DMS153 (cell line): Measurements from ENCODE around the gene ERO1B.
A peak's percentile ranks its signal among the peaks of the same experiment; 100 is the strongest.

Source experiments
- DNase-seq: peaks from one replicate; lab custom pipeline; 2025; lab: John Stamatoyannopoulos, UW

The ERO1B gene

DNA sequence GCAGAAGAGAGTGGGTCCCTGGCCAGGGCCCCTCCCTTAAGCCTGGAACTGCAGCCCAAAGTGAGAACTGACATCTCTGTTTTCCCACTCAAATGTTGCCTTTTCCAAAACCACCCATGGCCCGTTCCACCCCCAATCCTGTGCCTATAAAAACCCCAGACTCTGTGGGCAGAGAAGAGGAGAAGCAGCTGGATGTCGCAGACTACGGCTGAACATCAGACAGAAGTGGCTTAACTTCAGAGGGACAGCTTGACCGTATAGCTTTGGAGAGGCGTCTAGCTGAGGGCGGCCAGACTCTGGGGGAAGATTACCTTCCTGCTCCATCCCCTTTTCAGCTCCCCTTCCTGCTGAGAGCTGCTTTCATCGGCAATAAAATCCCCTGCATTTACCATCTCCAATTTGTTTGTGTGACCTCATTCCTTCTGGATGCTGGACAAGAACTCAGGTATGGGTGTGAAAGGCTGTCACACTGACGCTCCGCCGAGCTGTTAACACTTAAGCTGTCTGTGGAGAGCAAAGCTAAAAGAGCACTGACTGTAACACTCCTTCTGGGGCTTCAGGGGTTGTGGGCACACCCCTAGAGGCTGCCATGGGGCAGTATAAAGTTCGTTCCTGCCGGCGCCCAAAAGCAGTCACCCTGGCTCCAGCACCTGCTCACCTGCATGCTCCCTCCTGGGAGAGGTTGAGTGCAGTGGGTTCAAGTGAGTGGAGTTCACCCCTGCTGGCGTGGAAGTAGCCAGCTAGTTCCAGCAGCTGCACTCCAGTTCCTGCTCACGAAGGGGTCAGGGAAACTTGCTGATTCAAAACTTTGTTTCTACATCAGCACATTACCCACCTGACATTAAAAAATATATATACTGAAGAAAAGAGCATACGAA lies 19.6 kb upstream of the ERO1B start:
- peak; percentile 15 for DNase-seq

DNA sequence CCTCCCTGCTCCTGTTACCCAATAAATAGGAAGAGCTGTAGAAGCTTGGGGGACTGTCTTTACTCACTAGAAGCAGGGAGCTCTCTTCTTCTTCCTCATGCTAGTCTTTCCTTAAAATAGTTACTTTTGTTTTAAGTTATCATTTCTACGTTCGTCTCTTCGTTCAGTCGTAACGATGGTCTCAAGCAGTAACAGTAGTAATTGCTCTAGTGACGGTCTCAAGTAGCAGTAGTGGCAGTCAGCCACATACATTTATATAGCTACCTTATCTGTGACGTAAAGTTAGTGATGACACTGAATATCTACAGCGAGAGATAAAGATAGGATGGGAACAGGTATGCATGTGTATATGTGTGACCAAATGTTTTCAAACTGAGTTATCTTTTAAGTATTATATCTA lies 15.4 kb upstream of the ERO1B start:
- no peak for DNase-seq

DNA sequence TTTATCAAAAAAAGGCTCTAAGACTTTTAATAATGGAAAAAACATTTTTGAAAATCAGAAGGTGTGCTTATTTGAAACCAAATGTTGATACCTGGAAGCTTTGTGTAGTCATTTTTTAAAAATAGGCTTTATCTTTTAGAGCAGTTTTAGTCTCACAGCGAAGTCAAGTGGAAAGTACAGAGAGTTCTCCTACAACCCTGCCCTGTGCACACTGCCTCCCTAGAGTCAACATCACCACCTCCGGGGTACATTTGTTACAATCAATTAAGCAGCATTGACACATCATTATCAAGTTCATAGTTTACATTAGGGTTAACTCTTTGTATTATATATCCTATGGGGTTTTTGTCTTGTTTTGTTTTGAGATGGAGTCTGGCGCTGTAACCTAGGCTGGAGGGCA lies 10.7 kb upstream of the ERO1B start:
- DNase-seq, result no peak

DNA sequence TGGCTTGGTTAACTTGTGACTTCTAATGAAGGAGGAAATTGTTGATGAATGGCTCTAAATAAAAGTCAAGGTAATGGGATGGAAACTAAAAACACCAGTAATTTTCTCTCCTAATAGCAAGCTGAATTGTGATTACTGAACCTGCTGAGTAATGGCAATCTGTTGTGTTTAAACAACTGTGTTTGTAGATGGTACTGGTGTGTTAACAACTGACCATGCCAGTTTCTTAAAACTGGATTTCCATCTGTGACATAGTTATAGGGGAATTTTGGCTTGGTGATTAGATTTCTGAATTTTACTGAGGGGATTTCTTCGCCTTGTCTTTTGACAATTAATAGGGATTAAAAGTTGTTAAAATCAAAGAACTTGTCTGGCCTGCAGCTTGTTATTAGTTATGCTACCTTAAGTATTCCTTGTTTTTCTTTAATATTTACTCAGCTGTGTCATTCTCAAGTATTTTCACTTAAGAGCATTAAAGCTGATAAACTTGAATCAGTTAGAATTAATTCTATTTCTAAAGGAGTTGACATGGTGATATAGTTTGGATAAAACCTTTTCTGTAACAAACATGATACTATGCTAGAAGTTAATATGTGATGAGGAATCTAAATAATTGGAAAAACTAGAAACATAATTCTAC lies 7.9 kb upstream of the ERO1B start:
- no peak for DNase-seq

- DNase-seq, result no peak
Measured at GRCh38 chr1:236288620-236288976, 6.8 kb upstream of the ERO1B start.

- DNase-seq, result no peak
Measured at GRCh38 chr1:236287757-236288619, 6.2 kb upstream of the ERO1B start.

DNA sequence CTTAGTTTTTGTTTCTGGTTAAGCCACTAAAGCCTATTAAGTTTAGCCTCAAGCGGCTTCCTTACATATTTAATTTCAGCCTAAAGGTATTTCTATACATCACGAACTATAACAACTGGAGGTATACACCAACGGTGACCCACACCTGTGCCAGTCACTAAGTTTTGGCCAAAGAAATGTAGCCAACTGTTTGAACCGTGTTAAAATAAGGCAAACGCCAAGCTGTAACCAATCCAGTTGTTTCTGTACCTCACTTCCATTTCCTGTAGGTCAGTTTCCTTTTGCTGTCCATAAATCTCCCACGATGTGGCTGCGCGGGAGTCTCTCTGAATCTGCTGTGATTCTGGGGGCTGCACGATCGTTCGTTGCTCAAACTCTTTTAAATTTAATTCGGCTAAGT lies 5.6 kb upstream of the ERO1B start:
- no peak for DNase-seq

- no peak for DNase-seq
Measured at GRCh38 chr1:236284291-236284721, 2.5 kb upstream of the ERO1B start.

DNA sequence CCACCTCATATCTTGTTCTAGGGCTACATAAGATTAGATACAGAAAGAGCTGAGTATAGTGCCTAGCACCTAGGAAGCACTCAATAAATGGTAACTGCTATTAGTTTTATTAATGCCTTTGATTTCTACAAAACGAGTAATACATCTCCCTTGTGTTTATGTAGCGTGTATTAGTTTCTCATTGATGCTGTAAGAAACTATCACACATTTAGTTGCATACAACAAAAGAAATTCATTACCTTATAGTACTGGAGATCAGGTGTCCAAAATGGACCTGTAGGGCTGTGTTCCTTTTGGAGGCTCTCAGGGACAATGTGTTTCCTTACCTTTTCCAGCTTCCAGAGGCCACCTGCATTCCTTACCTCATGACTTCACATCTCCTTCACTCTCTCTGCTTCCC lies 961 bp upstream of the ERO1B start:
- DNase-seq, result no peak

GRCh38 chr1:236282425-236282716 lies 613 bp upstream of the ERO1B start:
- no peak for DNase-seq

- no peak for DNase-seq
Measured at GRCh38 chr1:236281198-236281653, 532 bp downstream of the ERO1B start.

DNA sequence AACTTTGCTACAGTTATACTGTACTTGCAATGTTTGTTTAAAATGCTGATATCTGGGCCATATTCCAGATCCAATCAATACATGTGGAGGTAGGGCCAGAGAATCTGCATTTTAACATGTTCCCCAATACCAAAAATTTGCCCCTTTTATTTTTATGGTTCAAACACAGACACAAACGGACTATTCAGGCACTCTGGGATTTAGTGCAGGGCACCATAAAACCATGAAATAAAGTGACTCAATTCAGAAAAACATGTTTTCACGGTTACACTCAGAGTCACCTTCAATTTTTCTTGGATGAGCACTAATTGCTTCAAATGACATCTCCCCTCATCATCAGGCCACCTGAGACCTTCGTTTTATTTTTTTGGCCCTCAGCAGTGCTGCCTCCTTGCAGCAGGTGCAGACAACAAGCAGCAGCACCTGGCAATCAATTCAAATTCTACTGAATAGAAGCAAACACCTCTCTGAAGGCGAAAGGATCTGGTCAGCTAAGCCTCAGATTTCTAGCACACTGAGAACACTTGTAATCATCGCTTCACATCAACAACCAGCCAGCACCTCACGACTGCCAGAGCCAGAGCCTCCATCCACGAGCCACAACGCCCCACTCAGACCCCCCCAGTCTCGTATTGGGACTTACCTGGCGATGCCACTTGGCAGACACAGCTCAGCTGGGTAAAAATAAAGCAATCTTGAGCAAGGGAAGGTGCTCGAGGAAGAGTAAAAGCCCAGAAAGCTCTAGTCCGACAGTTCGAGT lies 1.1 kb downstream of the ERO1B start:
- DNase-seq, result no peak

GRCh38 chr1:236275586-236275985 lies 6.2 kb downstream of the ERO1B start:
- no peak for DNase-seq

- no peak for DNase-seq
Measured at GRCh38 chr1:236275061-236275460, 6.7 kb downstream of the ERO1B start.

DNA sequence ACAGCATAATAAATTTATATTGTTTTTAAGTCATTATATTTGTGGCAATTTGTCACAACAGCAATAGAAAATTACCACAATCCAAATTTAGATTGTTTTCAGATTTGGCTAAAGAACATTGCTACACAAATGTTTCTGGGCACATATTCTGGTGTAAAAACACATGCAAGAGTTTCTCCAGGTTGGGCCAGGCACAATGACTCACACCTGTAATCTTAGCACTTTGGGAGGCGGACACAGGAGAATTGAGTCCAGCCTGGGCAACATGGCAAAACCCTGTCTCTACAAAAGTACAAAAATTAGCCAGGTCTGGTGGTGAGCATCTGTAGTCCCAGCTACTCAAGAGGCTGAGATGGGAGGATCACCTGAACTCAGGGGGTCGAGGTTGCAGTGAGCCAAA lies 8.4 kb downstream of the ERO1B start:
- no peak for DNase-seq

GRCh38 chr1:236269439-236269838 lies 12.3 kb downstream of the ERO1B start:
- no peak for DNase-seq

DNA sequence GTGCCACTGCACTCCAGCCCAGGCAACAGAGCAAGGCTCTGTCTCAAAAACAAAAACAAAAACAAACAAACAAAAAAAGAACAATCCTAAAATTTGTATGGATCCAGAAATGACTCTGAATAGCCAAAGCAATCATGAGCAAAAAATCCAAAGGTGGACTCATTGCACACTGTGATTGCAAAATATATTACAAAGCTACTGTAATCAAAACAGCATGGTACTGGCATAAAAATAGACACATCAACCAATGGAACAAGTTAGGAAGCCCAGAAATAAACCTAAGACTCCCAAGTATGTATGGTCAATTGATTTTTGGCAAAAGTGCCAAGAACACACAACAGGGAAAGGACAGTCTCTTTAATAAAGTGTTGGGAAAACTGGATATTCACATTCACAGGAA lies 19.9 kb downstream of the ERO1B start:
- no peak for DNase-seq

DNA sequence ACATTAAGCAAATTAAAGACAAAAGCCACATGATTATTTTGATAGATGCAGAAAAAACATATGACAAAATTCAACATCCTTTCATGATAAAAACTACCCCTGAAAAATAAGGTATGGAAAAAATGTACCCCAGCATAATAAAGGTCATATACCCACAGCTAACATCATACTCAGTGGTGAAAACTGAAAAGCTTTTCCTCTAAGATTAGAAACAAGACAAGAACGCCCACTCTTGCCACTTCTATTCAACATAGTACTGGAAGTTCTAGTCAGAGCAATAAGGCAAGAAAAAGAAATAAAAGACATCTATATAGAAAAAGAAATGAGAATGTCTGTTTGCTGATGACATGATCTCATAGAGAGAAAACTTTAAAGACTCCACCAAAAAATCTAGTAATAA lies 20.7 kb downstream of the ERO1B start:
- no peak for DNase-seq

DNA sequence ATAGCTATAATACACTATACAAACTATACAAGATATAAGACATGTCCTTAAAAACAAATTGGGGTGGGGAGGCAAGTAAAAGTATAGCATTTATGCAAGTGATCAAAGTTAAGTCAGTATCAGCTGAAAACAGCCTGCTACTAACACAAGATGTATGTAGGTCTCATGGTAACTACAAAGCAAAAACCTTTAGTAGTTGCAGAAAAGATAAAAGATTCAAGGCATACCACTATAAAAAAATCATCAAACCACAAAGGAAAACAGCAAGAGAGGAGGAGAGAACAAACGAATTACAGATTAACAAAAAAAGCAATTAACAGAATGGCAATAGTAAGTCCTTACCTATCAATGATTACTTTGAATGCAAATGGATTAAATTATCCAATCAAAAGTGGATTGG lies 22.7 kb downstream of the ERO1B start:
- no peak for DNase-seq

DNA sequence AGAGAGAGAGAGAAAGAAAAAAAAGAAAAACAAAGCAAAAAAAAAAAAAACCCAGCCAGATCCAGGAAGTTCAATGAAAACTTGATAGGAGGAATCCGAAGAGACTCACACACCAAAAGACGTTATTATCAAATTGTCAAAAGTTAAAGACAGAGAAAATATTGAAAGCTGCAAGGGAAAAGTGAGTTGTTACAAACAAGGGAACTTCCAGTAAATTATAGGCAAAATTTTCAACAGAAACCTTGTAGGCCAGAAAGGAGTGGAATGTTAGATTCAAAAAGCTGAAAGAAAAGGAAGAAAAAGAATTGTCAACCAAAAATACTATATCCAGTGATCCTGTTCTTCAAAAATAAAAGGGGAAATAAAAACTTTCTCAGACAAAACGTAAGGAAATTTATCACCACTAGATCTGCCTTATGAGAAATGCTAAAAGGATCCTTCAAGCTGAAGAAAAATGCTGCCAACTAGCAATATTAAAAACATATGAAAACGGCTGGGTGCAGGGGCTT lies 23.6 kb downstream of the ERO1B start:
- no peak for DNase-seq

GRCh38 chr1:236257216-236257615 lies 24.5 kb downstream of the ERO1B start:
- no peak for DNase-seq
